B cell (primary cell): ENCODE measurements around the gene SP9.

Experiments used
- CTCF ChIP-seq: fragments of 200-600 bp; IDR thresholded peaks from one replicate; pipeline ENCODE4 v1.8.0; 2022; ENCODE audit warnings: antibody characterized with exemption, mild to moderate bottlenecking
- EZH2 ChIP-seq: IDR thresholded peaks from 2 replicates; pipeline ENCODE4 v1.6.1; 2012; ENCODE audit warnings: borderline replicate concordance, low read depth, mild to moderate bottlenecking, moderate library complexity, low read length; ENCODE audit not compliant: insufficient read depth, poor library complexity, severe bottlenecking

- TF ChIP-seq CTCF (no peak), EZH2 (no peak)
Measured at GRCh38 chr2:174300114-174300513, 34.6 kb upstream of the SP9 start.
